Retinal pigment epithelial cell (primary cell): ENCODE measurements around the gene ZNF281.

ENCODE experiments used
- DNase-seq: peaks from one replicate; pipeline ENCODE4 v3.0.0-alpha.2; 2010; ENCODE audit warnings: low read depth
- H3K4me3 ChIP-seq: 2 replicates; pipeline ENCODE4 v1.5.1; 2011; ENCODE audit warnings: mild to moderate bottlenecking, low read length, control low read depth, moderate library complexity
- TF ChIP-seq, protein P1 (sequence below): conservative IDR thresholded peaks from 2 replicates; pipeline ENCODE4 v1.5.1; 2011; ENCODE audit warnings: low read depth, low read length, control low read depth, inconsistent platforms

The ZNF281 gene

DNA sequence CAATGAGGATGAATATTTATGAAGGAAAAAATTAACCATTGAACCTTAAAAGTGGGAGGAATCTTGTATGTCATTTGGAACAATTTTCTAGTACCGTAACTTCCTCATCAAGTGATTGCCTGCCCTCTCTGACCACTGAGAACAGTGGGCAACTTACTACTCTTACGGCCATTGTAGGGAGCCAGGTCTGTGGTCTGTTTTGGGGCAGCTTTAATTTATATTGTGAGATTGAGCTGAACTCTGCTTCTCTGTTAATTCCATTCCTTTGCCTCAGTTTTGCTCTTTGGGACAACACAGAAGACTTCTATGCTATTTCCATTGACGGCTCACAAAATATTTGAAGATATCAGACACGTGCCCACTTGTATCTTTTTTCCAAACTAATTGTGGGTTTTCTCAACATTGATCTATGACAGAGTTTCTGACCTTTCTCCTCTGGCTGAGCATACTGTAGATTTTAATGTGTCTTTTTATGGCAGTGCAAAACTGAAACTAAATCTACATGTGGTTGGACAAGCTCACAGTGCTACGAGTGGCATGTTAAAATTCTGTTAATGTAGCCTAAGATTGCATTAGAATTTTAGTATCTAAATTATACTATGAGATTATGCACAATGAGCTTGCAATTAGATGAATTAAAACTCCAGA, 27.8 kb upstream of the ZNF281 start:
- no peak for DNase-seq
- TF ChIP-seq, protein P1, sequence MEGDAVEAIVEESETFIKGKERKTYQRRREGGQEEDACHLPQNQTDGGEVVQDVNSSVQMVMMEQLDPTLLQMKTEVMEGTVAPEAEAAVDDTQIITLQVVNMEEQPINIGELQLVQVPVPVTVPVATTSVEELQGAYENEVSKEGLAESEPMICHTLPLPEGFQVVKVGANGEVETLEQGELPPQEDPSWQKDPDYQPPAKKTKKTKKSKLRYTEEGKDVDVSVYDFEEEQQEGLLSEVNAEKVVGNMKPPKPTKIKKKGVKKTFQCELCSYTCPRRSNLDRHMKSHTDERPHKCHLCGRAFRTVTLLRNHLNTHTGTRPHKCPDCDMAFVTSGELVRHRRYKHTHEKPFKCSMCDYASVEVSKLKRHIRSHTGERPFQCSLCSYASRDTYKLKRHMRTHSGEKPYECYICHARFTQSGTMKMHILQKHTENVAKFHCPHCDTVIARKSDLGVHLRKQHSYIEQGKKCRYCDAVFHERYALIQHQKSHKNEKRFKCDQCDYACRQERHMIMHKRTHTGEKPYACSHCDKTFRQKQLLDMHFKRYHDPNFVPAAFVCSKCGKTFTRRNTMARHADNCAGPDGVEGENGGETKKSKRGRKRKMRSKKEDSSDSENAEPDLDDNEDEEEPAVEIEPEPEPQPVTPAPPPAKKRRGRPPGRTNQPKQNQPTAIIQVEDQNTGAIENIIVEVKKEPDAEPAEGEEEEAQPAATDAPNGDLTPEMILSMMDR, result no peak
- no peak overlapping the region for H3K4me3 ChIP-seq

DNA sequence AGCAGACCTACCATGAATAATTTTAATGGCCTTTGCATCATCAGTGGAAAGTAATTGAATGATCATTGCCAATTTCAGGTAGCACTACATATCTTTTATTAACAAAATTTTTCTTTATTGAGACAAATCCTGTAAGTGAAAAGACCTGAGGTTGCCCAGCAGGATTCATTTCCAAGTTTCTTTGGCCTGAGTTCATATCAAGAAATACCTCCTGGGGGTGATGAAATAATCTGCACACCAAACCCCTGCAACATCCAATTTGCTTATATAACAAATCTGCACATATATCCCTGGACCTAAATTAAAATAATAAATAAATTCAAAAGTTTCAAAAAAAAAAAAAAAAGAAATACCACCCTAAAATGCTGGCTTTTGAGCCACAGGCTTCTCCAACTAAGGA, 27.3 kb upstream of the ZNF281 start:
- TF ChIP-seq, protein P1, result no peak
- H3K4me3 ChIP-seq, result no peak overlapping the region
- DNase-seq, result no peak

DNA sequence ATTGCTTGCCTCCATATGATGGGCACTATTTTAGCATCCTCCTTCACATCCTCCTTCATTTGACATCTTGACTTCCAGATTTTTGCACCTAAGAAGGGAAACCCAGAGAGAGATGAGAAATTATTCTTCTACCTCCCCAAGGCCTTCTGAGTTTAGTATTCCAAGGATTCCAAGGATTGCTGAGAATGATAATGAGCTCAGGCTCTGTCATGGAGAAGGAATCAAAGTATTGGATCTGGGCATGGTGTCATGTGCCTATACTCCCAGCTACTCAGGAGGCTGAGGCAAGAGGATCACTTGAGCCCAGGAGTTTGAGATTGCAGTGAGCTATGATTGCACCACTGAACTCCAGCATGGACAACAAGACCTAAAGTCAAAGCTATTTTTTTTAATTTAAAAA, 26.6 kb upstream of the ZNF281 start:
- H3K4me3 ChIP-seq, result no peak overlapping the region
- no peak for DNase-seq
- TF ChIP-seq, protein P1, result no peak

DNA sequence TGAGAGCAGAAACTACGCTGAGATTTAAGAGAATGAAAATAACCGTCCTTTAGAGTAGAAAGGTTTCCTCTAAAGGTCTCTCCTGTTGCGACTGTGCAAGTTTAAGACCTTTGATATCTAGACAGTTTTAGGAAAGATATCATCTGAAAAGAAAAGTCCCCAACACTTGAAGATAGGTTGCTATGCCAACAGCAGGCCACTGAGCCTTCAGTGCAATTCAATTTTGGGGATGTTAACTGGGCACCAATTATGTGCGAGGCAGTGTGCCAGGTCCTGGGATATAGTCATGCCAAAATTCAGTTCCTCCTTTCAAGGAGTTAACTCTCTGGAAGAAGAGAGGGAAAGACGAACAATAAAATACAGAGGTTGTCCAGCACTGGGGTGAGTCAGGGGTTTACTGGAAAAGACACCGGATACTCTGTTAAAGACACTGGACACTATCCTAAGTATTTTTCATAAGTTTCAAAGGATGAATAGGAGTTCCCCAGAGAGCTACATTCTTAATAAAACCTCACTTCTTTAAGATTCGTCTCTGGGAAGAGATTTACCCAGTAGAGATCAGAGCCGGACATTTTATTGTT, 25.5 kb upstream of the ZNF281 start:
- DNase-seq, result no peak
- TF ChIP-seq, protein P1, result no peak
- no peak overlapping the region for H3K4me3 ChIP-seq

DNA sequence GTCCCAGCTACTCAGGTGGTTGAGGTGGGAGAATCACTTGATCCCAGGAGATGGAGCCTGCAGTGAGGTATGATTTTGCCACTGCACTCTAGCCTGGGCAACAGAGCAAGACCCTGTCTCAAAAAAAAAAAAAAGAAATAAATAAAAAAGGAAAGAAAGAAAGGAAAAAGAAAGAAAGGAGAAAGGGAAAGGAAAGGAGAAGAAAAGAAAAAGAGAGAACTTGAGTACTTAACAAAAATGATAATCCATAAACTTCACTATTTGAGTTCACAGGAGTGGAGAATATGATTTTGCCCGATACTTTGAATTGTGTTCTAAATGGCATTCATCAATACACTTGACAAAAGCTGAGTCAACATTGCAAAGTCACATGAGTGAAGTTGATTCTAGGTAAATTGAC, 23.8 kb upstream of the ZNF281 start:
- TF ChIP-seq, protein P1, result no peak
- H3K4me3 ChIP-seq, result no peak overlapping the region
- DNase-seq, result no peak

DNA sequence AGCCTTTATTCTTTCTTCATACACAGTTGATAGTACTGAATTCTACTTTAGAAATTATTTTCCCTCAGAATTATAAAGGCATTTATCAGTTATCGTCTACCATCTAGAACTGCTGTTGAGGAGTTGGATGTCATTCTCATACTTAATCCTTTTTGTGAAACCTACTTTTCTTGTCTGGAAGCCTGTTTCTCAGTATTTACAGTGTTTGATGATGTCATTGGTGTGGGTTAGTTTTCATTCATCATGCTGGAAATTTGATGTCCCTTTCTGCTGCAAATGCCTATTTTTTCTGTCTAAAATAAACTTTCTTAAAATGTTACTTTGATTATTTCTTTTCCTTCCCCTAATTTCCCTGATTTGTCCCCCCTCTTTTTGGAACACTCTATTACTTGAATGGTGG, 22.8 kb upstream of the ZNF281 start:
- DNase-seq, result no peak
- H3K4me3 ChIP-seq, result no peak overlapping the region
- TF ChIP-seq, protein P1, result no peak

DNA sequence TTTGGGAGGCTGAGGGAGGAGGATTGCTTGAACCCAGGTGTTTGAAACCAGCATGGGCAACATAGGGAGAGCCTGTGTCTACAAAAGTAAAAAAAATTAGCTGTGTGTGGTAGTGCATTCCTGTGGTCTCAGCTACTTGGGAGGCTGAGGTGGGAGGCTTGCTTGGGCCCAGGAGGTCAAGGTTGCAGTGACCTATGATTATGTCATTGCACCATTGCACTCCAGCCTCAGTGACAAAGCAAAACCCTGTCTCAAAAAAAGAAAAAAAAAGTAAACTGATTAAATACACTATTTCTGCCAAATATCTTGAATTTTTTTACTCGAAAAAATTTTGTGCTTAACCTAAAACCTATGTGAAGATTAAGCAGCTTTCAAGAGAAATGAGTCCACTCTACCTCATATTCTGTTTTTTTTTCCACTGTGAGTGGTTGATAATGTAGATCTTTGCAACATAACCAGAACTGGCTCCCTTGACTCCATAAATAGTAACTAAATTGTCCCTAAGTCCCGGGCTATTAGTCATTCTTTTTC, 19.4 kb upstream of the ZNF281 start:
- no peak for DNase-seq
- no peak overlapping the region for H3K4me3 ChIP-seq
- TF ChIP-seq, protein P1, result no peak
